Endothelial cell of umbilical vein (primary cell): ENCODE results near the gene CELSR3. TPM values are rescaled to one million over a fixed set of nuclear protein-coding genes. Genes with fewer than 3 reads are reported as not detected.

Experiments used
- BruUV-seq: library from RNA; stranded (reverse); fragments of 400-500 nt; replicated peaks from 2 replicates; lab custom pipeline; 2021; lab: Mats Ljungman, UMichigan
- CTCF ChIA-PET: fragments of 300-600, 350-600 bp; sonication (Branson Sonifier 250); formaldehyde crosslinking; loops from one replicate; lab custom pipeline; 2021; ENCODE audit warnings: antibody characterized with exemption, inconsistent platforms; lab: Charles Lee
- POLR2A ChIA-PET: fragments of 300-600, 350-600 bp; sonication (Branson Sonifier 250); formaldehyde crosslinking; loops from one replicate; lab custom pipeline; 2021; ENCODE audit warnings: antibody characterized with exemption, inconsistent platforms; lab: Charles Lee
- DNase-seq: peaks from one replicate; pipeline ENCODE4 v3.0.0-alpha.2; 2011; ENCODE audit warnings: low read depth, low spot score
- FAIRE-seq: peaks from 2 replicates; lab custom pipeline; 2011; peaks lifted over from hg19 to GRCh38; lab: Jason Lieb, UNC
- H2AFZ ChIP-seq: 2 replicates; pipeline ENCODE4 v1.6.0; 2012; ENCODE audit warnings: low read depth, low read length, control low read depth, inconsistent platforms
- H3K27ac ChIP-seq: 2 replicates; pipeline ENCODE4 v1.5.1; 2011; ENCODE audit warnings: low read depth, mild to moderate bottlenecking, control low read depth, low read length, moderate library complexity; ENCODE audit not compliant: insufficient read depth
- H3K27me3 ChIP-seq, 2 experiments: 2 replicates each; pipeline versions ENCODE4 v1.6.0 to v1.6.1; 2011; ENCODE audit warnings: low read length in 2 of 2, mixed read lengths in 1 of 2; ENCODE audit not compliant: control insufficient read depth in 2 of 2, insufficient read depth in 2 of 2
- H3K36me3 ChIP-seq, 2 experiments: 2 replicates in 1 of 2; 3 replicates in 1 of 2; pipeline ENCODE4 v1.5.1; 2011; ENCODE audit warnings: low read length in 2 of 2, mild to moderate bottlenecking in 1 of 2, moderate library complexity in 1 of 2; ENCODE audit not compliant: control insufficient read depth in 2 of 2, insufficient read depth in 2 of 2; ENCODE audit errors: extremely low read depth in 1 of 2
- H3K4me1 ChIP-seq: 3 replicates; pipeline ENCODE4 v1.5.1; 2011; ENCODE audit warnings: mild to moderate bottlenecking, low read length; ENCODE audit not compliant: control insufficient read depth, insufficient read depth; ENCODE audit errors: extremely low read depth
- H3K4me2 ChIP-seq: 2 replicates; pipeline ENCODE4 v1.6.1; 2011; ENCODE audit warnings: low read length, control low read depth, mixed read lengths; ENCODE audit not compliant: insufficient read depth
- H3K4me3 ChIP-seq, 3 experiments: fragments of 200-600 bp in 1 of 3; sonication (generic), shearing (Covaris generic) in 1 of 3; replicated peaks in 1 of 3; 2 replicates each; pipeline ENCODE4 v1.5.1; 2011 to 2016; ENCODE audit warnings: control low read depth in 3 of 3, low read length in 3 of 3, mild to moderate bottlenecking in 2 of 3, inconsistent platforms in 1 of 3, low read depth in 1 of 3, moderate library complexity in 1 of 3; ENCODE audit not compliant: insufficient read depth in 1 of 3
- H3K79me2 ChIP-seq: 2 replicates; pipeline ENCODE4 v1.6.0; 2012; ENCODE audit warnings: low read length, inconsistent platforms; ENCODE audit not compliant: control insufficient read depth, insufficient read depth
- H3K9ac ChIP-seq: replicated peaks from 2 replicates; pipeline ENCODE3; 2011; ENCODE audit warnings: low read length, control low read depth; ENCODE audit not compliant: insufficient read depth; ENCODE audit errors: extremely low read depth
- H3K9me1 ChIP-seq: replicated peaks from 3 replicates; pipeline ENCODE4 v1.6.0; 2011; ENCODE audit warnings: mild to moderate bottlenecking, low read length; ENCODE audit not compliant: control insufficient read depth, insufficient read depth; ENCODE audit errors: extremely low read depth
- H3K9me3 ChIP-seq: replicated peaks from 2 replicates; pipeline ENCODE4 v1.5.1; 2012; ENCODE audit warnings: low read length, inconsistent platforms; ENCODE audit not compliant: control insufficient read depth, insufficient read depth
- H4K20me1 ChIP-seq: replicated peaks from 2 replicates; pipeline ENCODE3; 2011; ENCODE audit warnings: mild to moderate bottlenecking, low read length; ENCODE audit not compliant: control insufficient read depth, insufficient read depth; ENCODE audit errors: extremely low read depth
- EZH2 ChIP-seq: IDR thresholded peaks from 2 replicates; pipeline ENCODE4 v1.6.1; 2012; ENCODE audit warnings: borderline replicate concordance, low read depth, mild to moderate bottlenecking, moderate library complexity, low read length, inconsistent platforms; ENCODE audit not compliant: severe bottlenecking
- FOS ChIP-seq: IDR thresholded peaks from 2 replicates; pipeline ENCODE4 v1.6.1; 2011; ENCODE audit warnings: mild to moderate bottlenecking, low read length, moderate library complexity, borderline replicate concordance; ENCODE audit not compliant: insufficient read depth
- GATA2 ChIP-seq: IDR thresholded peaks from 2 replicates; pipeline ENCODE4 v1.7.0; 2011; ENCODE audit warnings: low read depth, mild to moderate bottlenecking, moderate library complexity, mixed read lengths, low read length; ENCODE audit not compliant: insufficient read length, insufficient read depth
- JUN ChIP-seq: IDR thresholded peaks from 2 replicates; pipeline ENCODE4 v1.6.1; 2011; ENCODE audit warnings: borderline replicate concordance, low read depth; ENCODE audit not compliant: insufficient read length, insufficient read depth
- MAX ChIP-seq: IDR thresholded peaks from 2 replicates; pipeline ENCODE4 v1.6.1; 2011; ENCODE audit not compliant: insufficient read depth, insufficient read length
- POLR2A ChIP-seq: IDR thresholded peaks from 2 replicates; pipeline ENCODE4 v1.6.1; 2012; ENCODE audit warnings: low read depth, mild to moderate bottlenecking, control low read depth, low read length
- dilution Hi-C: fragments of 300-500 bp; cut with MboI; formaldehyde crosslinking; loops from one replicate; pipeline ENCODE4 v1.15.0; 2019; ENCODE audit warnings: low sequenced_read_pairs; ENCODE audit not compliant: extremely low pct_ligation_motif_present
- intact Hi-C: fragments of 100-400 bp; cut with micrococcal nuclease; formaldehyde crosslinking; loops from one replicate; pipeline ENCODE4 v1.10.0; 2022
- polyA plus RNA-seq, 4 experiments: library from polyadenylated mRNA; depleted of rRNA in 3 of 4; stranded (reverse) in 3 of 4; unstranded in 1 of 4; fragments of >200 nt; gene quantifications; 2 replicates each; pipeline versions ENCODE4 v1.2.1 to v1.2.3, GENCODE V29; 2011 to 2012; ENCODE audit warnings: missing spikeins in 1 of 4
- total RNA-seq: library from RNA; stranded (reverse); gene quantifications from 2 replicates; pipeline ENCODE4 v1.2.3, GENCODE V29; 2021

CELSR3 gene
- total and polyA plus RNA-seq, 2 donors (not counting 3 experiments of a cell fraction or from before 2014, with no cell fraction given): 0.25 to 0.71 TPM

- H3K9me3 ChIP-seq: no peaks in the 10 kb centered on the region
- H3K27me3 ChIP-seq: peaks cover 8 to 9% of the 10 kb centered on the region in 2 experiments
- no peaks in the 10 kb centered on the region for H3K9me1 ChIP-seq
- dilution Hi-C loops: no loop called here
- POLR2A ChIA-PET: no interaction called here
- H2AFZ ChIP-seq: no peak overlapping the region
- H3K4me3 ChIP-seq: no peak overlapping the region
- no peak for TF ChIP-seq POLR2A
- no peak for TF ChIP-seq JUN
- TF ChIP-seq FOS: no peak
- no peak for TF ChIP-seq EZH2
- H3K4me1 ChIP-seq: peaks cover 6% of the 10 kb centered on the region
- no peak overlapping the region for H3K9ac ChIP-seq
- H3K4me2 ChIP-seq: no peak overlapping the region
- intact Hi-C loops: no loop called here
- no peaks in the 10 kb centered on the region for H4K20me1 ChIP-seq
- peaks cover 0 to 8% of the 10 kb centered on the region in 2 experiments for H3K36me3 ChIP-seq
- no peak for DNase-seq
- no peak overlapping the region for H3K27ac ChIP-seq
- CTCF ChIA-PET: no interaction called here
- no peak for FAIRE-seq
- no TSS peak for BruUV-seq
- no peaks in the 10 kb centered on the region for H3K79me2 ChIP-seq
Measured at GRCh38 chr3:48594417-48595049, 68.2 kb downstream of the CELSR3 start.

DNA sequence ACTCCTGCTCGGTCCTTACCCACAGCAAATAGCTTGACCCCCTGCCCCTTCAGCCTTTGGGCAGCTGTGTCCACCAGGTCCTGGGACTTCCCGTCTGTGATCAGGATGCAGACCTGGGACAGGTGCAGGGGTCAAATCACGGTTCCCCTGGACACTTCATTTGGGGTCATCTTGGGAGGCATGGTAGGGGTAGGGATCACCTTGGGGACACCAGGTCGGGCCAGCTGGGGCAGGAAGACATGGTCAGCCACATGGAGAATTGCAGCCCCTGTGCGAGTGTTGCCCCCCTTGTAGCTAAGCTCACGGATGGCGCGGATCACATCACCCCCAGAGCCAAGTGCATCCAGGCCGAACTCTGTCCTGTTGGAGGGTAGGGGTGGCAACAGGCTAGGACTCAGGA is 69.3 kb downstream of the CELSR3 start:
- no peak overlapping the region for H3K9ac ChIP-seq
- no peak for FAIRE-seq
- no TSS peak for BruUV-seq
- no peak overlapping the region for H3K27ac ChIP-seq
- peaks cover 9 to 11% of the 10 kb centered on the region in 2 experiments for H3K27me3 ChIP-seq
- no peak overlapping the region for H2AFZ ChIP-seq
- dilution Hi-C loops (no loop called here), intact Hi-C loops (no loop called here)
- H4K20me1 ChIP-seq: no peaks in the 10 kb centered on the region
- H3K9me3 ChIP-seq: no peaks in the 10 kb centered on the region
- DNase-seq: no peak
- H3K9me1 ChIP-seq: no peaks in the 10 kb centered on the region
- no peak overlapping the region for H3K4me3 ChIP-seq
- peaks cover 0 to 2% of the 10 kb centered on the region in 2 experiments for H3K36me3 ChIP-seq
- peaks cover 6% of the 10 kb centered on the region for H3K4me1 ChIP-seq
- no peak overlapping the region for H3K4me2 ChIP-seq
- TF ChIP-seq GATA2: no peak
- no peak for TF ChIP-seq MAX
- TF ChIP-seq JUN: no peak
- ChIA-PET POLR2A (no interaction called here), CTCF (interaction anchor here (1.4 kb wide), 1 partner anchor 8 kb away, joined by 3 read pairs; no protein-coding TSS in a partner anchor)
- H3K79me2 ChIP-seq: no peaks in the 10 kb centered on the region
